Cerebellar cortex (tissue), 1 donor: ENCODE results near the gene CSNK1G3.

Source experiments
- DNase-seq: peaks from one replicate; pipeline ENCODE4 v3.0.0-alpha.2; 2015; ENCODE audit warnings: low spot score

CSNK1G3 gene

DNA sequence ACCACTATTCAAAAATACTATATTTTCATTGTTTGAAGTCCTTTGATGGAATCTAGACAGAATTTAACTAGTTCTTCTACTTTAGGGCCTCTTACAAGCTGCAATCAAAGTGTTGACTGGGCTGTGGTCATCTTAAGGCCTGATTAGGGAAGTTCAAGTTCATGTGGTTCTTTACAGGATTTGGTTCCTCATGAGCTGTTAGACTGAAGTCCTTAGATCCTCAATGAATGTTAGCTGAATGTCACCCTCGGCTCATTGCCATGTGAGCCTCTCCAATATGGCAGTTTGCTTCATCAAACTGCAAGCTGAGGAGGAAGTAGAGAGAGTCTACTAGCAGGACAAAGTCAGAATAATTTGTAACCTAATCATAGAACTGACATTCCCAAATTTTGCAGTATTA, 135.1 kb downstream of the CSNK1G3 start:
- no peak for DNase-seq

DNA sequence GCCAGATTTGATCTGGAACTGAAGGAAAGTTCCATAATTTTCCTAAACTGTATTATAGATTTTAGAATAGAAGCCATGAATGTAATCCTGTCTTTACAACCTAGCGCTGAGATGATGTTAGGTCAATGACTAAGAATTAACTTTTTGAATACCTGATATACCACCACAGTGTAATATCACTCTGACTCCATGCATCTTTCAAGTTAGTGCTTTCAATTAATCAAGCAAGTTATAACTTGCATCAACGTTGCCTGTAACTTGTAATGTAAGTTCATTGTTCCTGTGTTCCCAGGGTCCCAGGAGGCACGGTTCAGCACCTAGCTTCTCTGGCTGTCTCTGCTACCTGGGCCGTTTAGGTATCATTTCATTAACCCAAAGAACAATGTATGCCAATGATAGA, 139.3 kb downstream of the CSNK1G3 start:
- no peak for DNase-seq

DNA sequence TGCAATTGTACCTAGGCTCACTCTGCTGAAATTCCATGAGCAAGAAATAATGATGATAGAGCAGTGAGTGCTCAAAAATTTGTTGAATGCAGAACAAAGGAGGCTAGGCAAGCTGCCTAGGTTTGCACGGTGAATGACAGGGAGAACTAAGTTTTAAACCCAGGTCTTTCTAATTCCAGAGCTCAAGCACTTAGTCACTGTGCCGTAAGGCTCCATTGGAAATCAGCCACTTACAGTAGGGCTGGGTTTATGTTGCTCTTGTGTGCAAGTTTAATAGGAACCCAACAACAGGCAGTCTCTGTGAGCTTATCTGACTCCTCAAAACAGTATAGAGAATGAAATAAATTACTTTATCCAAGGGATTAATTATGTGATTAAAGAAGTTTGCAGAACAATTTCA, 147.0 kb downstream of the CSNK1G3 start:
- no peak for DNase-seq

DNA sequence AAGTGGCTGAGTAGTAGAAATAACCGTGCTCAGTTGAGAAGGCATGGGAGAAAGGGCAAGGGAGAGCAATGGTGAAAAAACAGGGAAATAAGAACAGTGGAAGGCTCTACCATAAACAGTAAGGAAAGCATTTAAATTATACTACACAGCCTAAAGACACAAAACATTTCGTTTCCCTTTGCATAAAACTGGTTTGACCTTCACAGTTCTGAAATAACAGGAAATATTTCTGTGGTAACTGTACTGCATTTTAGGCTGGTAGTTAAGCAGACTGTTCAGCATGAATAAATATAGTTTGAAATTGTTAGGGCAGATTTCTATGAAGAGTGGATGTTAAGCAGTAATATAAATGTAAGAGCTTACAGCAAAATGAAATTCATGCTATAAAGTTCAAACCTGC, 147.5 kb downstream of the CSNK1G3 start:
- no peak for DNase-seq

DNA sequence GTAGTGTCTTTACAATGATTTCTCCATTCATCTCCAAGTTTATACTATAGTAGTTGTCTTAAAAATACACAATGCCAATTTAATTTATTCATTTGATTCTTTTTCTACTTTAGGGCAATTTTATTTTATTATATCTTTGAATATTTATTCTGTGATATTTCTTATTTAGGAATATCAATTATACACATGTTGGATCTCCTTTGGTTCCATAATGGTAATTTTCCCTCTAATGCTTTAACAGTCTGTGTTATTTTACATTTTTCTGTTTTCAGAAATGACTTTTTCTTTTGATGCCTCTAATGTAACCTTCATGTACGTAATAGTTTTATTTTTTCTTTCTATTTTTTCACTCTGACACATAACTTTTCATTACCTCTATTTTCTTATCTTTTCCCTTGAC, 153.0 kb downstream of the CSNK1G3 start:
- no peak for DNase-seq

DNA sequence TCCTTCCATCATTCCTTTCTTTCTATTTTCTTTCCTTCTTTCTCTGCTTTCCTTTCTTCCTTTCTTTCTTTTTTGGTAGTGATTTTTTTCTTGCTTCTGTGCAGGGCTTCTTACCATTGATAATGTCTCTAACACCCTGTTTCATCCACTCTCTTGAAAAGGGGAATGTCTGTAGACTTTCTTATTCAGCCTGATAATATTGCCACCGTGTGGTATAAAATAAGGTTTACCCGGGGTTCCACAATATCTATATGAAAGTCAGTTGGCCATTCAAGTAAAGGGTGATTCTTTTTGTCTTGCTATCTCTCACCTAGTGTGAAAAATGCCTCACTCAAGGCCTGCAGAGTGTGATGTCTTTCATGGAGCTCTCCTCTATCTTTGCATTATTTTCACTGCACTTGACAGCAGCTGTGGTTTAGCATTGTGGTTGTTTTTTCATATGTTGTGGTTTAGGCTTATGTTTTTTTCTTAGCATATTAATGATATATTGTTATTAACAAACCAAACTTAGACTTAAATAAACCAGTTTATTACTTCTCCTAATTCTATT, 153.9 kb downstream of the CSNK1G3 start:
- no peak for DNase-seq
